ENCODE data around the gene ATN1. TPM values are rescaled to one million over a fixed set of nuclear protein-coding genes. Genes with fewer than 3 reads are reported as not detected.

Gene ATN1
- total and polyA plus RNA-seq, 2 of the 4 experiments (the other 2 are of a cell fraction) = 3.4 to 58.7 TPM

DNA sequence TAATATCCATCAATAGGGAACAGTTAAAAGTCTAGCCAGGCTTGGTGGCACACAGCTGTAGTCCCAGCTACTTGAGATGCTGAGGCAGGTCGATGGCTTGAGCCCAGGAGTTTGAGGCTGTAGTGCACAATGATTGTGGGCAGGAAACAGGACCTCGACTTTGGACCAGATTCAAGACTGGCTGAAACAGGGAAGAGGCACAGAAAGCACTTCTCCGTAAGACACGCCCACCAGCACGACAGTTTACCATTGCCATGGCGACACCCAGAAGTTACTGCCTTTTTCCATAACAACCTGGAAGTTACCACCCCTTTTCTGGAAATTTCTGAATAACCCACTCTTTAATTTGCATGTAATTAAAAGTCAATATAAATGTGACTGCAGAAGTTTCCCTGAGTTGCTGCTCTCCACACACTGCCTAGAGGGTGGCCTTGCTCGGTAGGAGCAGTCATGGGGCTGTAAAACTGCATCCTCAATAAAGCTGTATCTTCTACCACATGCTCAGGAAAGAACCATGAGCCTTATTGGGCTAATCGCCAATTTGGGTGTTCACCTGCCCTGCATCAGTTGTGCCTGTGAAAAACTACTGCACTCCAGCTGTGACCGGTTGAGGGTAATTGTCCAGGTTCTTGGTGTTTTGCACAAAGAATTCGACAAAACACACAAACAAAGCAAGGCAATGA, 27.8 kb upstream of the ATN1 start:
- peaks cover 3% of the 10 kb centered on the region for H3K4me1 ChIP-seq (ENCODE audit: control insufficient read depth, insufficient read depth, low read length)
- no peak overlapping the region for H4K91ac ChIP-seq (ENCODE audit: insufficient read depth, low read depth, low read length)
- ChIA-PET POLR2A (ENCODE audit: unreplicated experiment) (no interaction called here), CTCF (interaction anchor here (0.7 kb wide), 1 partner anchor 27 kb away, joined by 3 read pairs; the partner anchor contains the start of gene SPSB2)
- no peaks in the 10 kb centered on the region for H4K20me1 ChIP-seq (ENCODE audit: insufficient read depth, low read length)
- no peaks in the 10 kb centered on the region; a peak in 1 of 4 replicates for H3K79me1 ChIP-seq (ENCODE audit: low read depth in 1 of 2, low read length in 2 of 2)
- no peak overlapping the region for H4K5ac ChIP-seq (ENCODE audit: low read depth, low read length)
- H3K14ac ChIP-seq (replicated peaks; ENCODE audit: low read depth, low read length) = no peak overlapping the region
- no peaks in the 10 kb centered on the region for H3K9me3 ChIP-seq (ENCODE audit: control insufficient read depth, insufficient read depth, low read length)
- no peak overlapping the region for H2BK20ac ChIP-seq (ENCODE audit: low read depth, low read length)
- no peak overlapping the region for H2AFZ ChIP-seq (replicated peaks; ENCODE audit: low read length, poor library complexity)
- H2AK5ac ChIP-seq (ENCODE audit: low read depth, low read length) = no peak overlapping the region
- no peak overlapping the region for H2BK120ac ChIP-seq (ENCODE audit: low read depth, low read length)
- peak; percentile 38 for DNase-seq
- H2BK5ac ChIP-seq (ENCODE audit: low read depth, low read length, poor library complexity, severe bottlenecking) = no peak overlapping the region
- dilution Hi-C loops (cut with HindIII; ENCODE audit: low sequenced_read_pairs, unreplicated experiment) = no loop called here
- no peaks in the 10 kb centered on the region; the same call in 1 of the 2 replicates for H3K9me1 ChIP-seq (ENCODE audit: insufficient read depth, low read length)
- no peak overlapping the region for H3K56ac ChIP-seq (ENCODE audit: extremely low read depth, insufficient read depth, low read length)
- H3K36me3 ChIP-seq (ENCODE audit: control insufficient read depth, insufficient read depth, low read length) = no peaks in the 10 kb centered on the region
- no peaks in the 10 kb centered on the region for H3K27me3 ChIP-seq (ENCODE audit: control insufficient read depth, insufficient read depth, low read length)
- no peak overlapping the region for H3K4ac ChIP-seq (ENCODE audit: low read depth, low read length)
- no peak for ATAC-seq (ENCODE audit: low read depth)
- intact Hi-C loops (cut with micrococcal nuclease) = no loop called here
- no peak overlapping the region for H3K23ac ChIP-seq (ENCODE audit: low read depth, low read length)
- BruUV-seq (replicated peaks) = no TSS peak
- H4K8ac ChIP-seq (ENCODE audit: low read depth in 2 of 2, low read length in 2 of 2) = no peak overlapping the region
- no peak overlapping the region for H3K27ac ChIP-seq (ENCODE audit: insufficient read depth, low read length)
- H3K4me2 ChIP-seq (ENCODE audit: low read depth, low read length) = no peak overlapping the region
- in situ Hi-C loops (cut with MboI; ENCODE audit: low sequenced_read_pairs) = no loop called here
- 60% methylated on average over 1 of the region's 10 CpGs; no CpG with 5 or more reads in 1 of the 2 experiments for WGBS, 2 experiments (ENCODE audit: extremely low coverage in 2 of 2, insufficient read length in 1 of 2)
- no peak overlapping the region for H3K4me3 ChIP-seq (ENCODE audit: insufficient read depth, low read depth, low read length)
- H2AK9ac ChIP-seq (replicated peaks; ENCODE audit: low read depth, low read length, poor library complexity) = no peak overlapping the region
- H2BK15ac ChIP-seq (ENCODE audit: low read depth, low read length) = no peak overlapping the region
- H3K9ac ChIP-seq (ENCODE audit: low read depth, low read length) = no peak overlapping the region
- no peak overlapping the region for H3K18ac ChIP-seq (ENCODE audit: low read depth, low read length)
- no peak for TF ChIP-seq BHLHE40 (IDR thresholded peaks at IDR 0.05; ENCODE audit: low read depth, low read length)
- no peak for TF ChIP-seq SMC3 (IDR thresholded peaks at IDR 0.05; ENCODE audit: low read depth, low read length)
- TF ChIP-seq MAFK (IDR thresholded peaks at IDR 0.05; ENCODE audit: low read depth, low read length) = no peak
- no peak for TF ChIP-seq RCOR1 (IDR thresholded peaks at IDR 0.05; ENCODE audit: insufficient replicate concordance, low read length)
- no peak for TF ChIP-seq FOS (IDR thresholded peaks at IDR 0.05; ENCODE audit: low read depth, low read length)
- TF ChIP-seq RAD21 (IDR thresholded peaks at IDR 0.05; ENCODE audit: low read length) = no peak
- TF ChIP-seq RFX5 (IDR thresholded peaks at IDR 0.05; ENCODE audit: low read depth, low read length) = no peak
- TF ChIP-seq, protein P1, sequence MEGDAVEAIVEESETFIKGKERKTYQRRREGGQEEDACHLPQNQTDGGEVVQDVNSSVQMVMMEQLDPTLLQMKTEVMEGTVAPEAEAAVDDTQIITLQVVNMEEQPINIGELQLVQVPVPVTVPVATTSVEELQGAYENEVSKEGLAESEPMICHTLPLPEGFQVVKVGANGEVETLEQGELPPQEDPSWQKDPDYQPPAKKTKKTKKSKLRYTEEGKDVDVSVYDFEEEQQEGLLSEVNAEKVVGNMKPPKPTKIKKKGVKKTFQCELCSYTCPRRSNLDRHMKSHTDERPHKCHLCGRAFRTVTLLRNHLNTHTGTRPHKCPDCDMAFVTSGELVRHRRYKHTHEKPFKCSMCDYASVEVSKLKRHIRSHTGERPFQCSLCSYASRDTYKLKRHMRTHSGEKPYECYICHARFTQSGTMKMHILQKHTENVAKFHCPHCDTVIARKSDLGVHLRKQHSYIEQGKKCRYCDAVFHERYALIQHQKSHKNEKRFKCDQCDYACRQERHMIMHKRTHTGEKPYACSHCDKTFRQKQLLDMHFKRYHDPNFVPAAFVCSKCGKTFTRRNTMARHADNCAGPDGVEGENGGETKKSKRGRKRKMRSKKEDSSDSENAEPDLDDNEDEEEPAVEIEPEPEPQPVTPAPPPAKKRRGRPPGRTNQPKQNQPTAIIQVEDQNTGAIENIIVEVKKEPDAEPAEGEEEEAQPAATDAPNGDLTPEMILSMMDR (conservative IDR thresholded peaks at IDR 0.05; ENCODE audit: low read depth, low read length) = no peak
- TF ChIP-seq CHD1 (IDR thresholded peaks at IDR 0.05; ENCODE audit: low read depth, low read length) = no peak
- TF ChIP-seq CEBPB (IDR thresholded peaks at IDR 0.05; ENCODE audit: low read depth, low read length) = no peak
- TF ChIP-seq NFE2L2 (IDR thresholded peaks at IDR 0.05; ENCODE audit: low read depth, low read length) = no peak

All from IMR-90 (cell line).